Left ventricle myocardium inferior (tissue), 1 donor: ENCODE results near the gene ATP6V1G2. TPM values are rescaled to one million over a fixed set of nuclear protein-coding genes. Genes with fewer than 3 reads are reported as not detected.
"Not testable (repeated sequence)": the region's sequence is repeated elsewhere in the genome, so short reads cannot be mapped to it uniquely, and the experiment has no call there.

Source experiments
- DNase-seq: peaks from one replicate; pipeline ENCODE4 v3.0.0-alpha.2; 2020
- H3K27ac ChIP-seq: fragments of 200-600 bp; replicated peaks from 2 replicates; pipeline ENCODE4 v1.8.0; 2021
- H3K27me3 ChIP-seq: fragments of 200-600 bp; 2 replicates; pipeline ENCODE4 v1.8.0; 2021; ENCODE audit warnings: low read depth
- H3K36me3 ChIP-seq: fragments of 200-600 bp; 2 replicates; pipeline ENCODE4 v1.8.0; 2021
- H3K4me1 ChIP-seq: fragments of 200-600 bp; 2 replicates; pipeline ENCODE4 v1.8.0; 2021
- H3K4me3 ChIP-seq: fragments of 200-600 bp; 2 replicates; pipeline ENCODE4 v1.8.0; 2021; ENCODE audit warnings: mild to moderate bottlenecking, moderate library complexity
- H3K9me3 ChIP-seq: fragments of 200-600 bp; replicated peaks from 2 replicates; pipeline ENCODE4 v1.8.0; 2021
- intact Hi-C: fragments of 100-400 bp; cut with micrococcal nuclease; formaldehyde crosslinking; loops from one replicate; pipeline ENCODE4 v1.11.0; 2022
- total RNA-seq: library from RNA; stranded (reverse); fragmentation: NEBNext Ultra II Directional; extraction: Animal tissue kit (Norgen Biotek cat#: 25700); gene quantifications from one replicate; pipeline ENCODE4 v1.2.1, GENCODE V29; 2021
- TF ChIP-seq, protein P1 (sequence below): fragments of 200-600 bp; IDR thresholded peaks from 2 replicates; pipeline ENCODE4 v1.8.0; 2021; ENCODE audit warnings: antibody characterized with exemption, mild to moderate bottlenecking, borderline replicate concordance
- donor health status: DM: no; HTN: yes; CAD: no; lungs with severe emphysema.

The ATP6V1G2 gene
- total RNA-seq, 1 donor from 2014 or later = 1.6 TPM

GRCh38 chr6:31525553-31525931 lies 20.9 kb downstream of the ATP6V1G2 start:
- Histone ChIP-seq H3K36me3 (peaks cover 12% of the 10 kb centered on the region), H3K4me3 (no peak overlapping the region), H3K27ac (no peak overlapping the region), H3K9me3 (no peaks in the 10 kb centered on the region), H3K4me1 (peaks cover 9% of the 10 kb centered on the region), H3K27me3 (no peaks in the 10 kb centered on the region)
- no peak for DNase-seq
- TF ChIP-seq, protein P1, sequence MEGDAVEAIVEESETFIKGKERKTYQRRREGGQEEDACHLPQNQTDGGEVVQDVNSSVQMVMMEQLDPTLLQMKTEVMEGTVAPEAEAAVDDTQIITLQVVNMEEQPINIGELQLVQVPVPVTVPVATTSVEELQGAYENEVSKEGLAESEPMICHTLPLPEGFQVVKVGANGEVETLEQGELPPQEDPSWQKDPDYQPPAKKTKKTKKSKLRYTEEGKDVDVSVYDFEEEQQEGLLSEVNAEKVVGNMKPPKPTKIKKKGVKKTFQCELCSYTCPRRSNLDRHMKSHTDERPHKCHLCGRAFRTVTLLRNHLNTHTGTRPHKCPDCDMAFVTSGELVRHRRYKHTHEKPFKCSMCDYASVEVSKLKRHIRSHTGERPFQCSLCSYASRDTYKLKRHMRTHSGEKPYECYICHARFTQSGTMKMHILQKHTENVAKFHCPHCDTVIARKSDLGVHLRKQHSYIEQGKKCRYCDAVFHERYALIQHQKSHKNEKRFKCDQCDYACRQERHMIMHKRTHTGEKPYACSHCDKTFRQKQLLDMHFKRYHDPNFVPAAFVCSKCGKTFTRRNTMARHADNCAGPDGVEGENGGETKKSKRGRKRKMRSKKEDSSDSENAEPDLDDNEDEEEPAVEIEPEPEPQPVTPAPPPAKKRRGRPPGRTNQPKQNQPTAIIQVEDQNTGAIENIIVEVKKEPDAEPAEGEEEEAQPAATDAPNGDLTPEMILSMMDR = no peak
- intact Hi-C loops = no loop called here

GRCh38 chr6:31521835-31522234 lies 24.6 kb downstream of the ATP6V1G2 start:
- Histone ChIP-seq H3K27ac (no peak overlapping the region), H3K9me3 (no peaks in the 10 kb centered on the region), H3K36me3 (no peaks in the 10 kb centered on the region), H3K4me3 (no peak overlapping the region), H3K4me1 (peaks cover 4% of the 10 kb centered on the region), H3K27me3 (no peaks in the 10 kb centered on the region)
- DNase-seq = no peak
- TF ChIP-seq, protein P1 = no peak
- intact Hi-C loops = no loop called here

DNA sequence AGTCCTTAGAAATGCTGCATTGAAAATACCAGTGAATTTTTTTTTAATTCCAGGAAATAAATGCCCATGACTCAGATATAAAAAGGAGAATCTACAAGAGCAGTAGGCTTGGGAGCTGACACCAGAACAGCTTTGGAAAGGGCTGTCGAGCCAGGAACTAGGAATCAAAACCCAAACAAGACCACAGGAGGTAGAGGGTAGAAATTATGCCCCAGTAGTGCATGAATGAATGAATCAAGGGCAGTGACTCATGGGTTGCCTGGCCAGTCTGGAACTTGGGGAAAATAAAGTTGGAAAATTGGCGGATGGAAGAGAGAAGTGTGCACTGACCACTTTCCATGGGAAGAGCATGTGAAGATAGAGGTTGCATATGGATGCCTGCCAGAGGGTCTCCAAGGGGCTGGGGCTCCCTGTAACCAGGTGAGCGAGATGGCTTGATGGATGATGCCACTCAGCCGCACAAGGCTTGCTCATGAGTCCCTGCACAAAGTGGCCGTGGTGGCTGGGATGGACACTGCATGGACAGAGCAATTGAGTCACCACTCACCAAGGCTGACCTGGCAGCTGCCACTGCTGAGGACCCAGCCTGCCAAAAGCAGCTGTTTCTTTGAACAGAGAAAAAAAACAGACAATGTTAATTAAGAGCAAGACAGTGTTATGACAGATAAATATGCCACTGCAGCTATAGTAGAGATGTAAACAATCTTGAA lies 32.8 kb downstream of the ATP6V1G2 start:
- Histone ChIP-seq H3K9me3 (no peaks in the 10 kb centered on the region), H3K4me3 (no peak overlapping the region), H3K27ac (no peak overlapping the region), H3K27me3 (peaks cover 7% of the 10 kb centered on the region), H3K36me3 (peaks cover 4% of the 10 kb centered on the region), H3K4me1 (no peaks in the 10 kb centered on the region)
- no peak for DNase-seq
- TF ChIP-seq, protein P1 = no peak
- intact Hi-C loops = no loop called here

DNA sequence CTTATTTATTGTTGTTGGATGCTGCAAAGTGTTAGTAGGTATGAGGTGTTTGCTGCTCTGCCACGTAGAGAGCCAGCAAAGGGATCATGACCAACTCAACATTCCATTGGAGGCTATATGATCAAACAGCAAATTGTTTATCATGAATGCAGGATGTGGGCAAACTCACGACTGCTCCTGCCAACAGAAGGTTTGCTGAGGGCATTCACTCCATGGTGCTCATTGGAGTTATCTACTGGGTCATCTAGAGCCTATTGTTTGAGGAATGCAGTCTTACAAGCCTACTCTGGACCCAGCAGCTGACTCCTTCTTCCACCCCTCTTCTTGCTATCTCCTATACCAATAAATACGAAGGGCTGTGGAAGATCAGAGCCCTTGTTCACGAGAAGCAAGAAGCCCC lies 36.4 kb downstream of the ATP6V1G2 start:
- H3K9me3 ChIP-seq = no peaks in the 10 kb centered on the region
- H3K27ac ChIP-seq = no peak overlapping the region
- peaks cover 7% of the 10 kb centered on the region for H3K36me3 ChIP-seq
- intact Hi-C loops = no loop called here
- H3K27me3 ChIP-seq = peaks cover 6% of the 10 kb centered on the region
- no peak for DNase-seq
- TF ChIP-seq, protein P1 = no peak
- H3K4me3 ChIP-seq = no peak overlapping the region
- H3K4me1 ChIP-seq = no peaks in the 10 kb centered on the region

DNA sequence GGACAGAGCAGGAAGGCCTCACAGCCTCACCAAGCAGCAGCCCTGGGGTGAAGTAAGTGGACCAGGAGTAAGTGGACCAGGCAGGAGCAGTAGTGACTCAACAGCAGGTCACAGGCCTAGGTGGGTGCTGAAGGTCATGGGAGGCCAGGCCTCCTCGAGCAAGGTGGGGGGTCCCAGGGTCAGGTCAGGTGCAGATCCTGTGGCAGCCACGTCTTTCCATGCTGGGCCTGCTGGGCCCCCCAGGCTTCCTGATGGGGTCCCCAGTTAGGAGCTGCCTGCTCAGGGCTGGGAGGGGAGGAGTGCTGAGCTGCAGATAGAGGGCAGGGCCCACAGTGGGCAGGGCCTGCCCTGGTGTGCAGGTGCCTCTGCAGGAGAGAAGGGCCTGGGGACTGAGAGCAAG lies 37.4 kb downstream of the ATP6V1G2 start:
- H3K4me3 ChIP-seq, H3K4me1 ChIP-seq, H3K27ac ChIP-seq, intact Hi-C loops, H3K9me3 ChIP-seq, H3K36me3 ChIP-seq, DNase-seq, H3K27me3 ChIP-seq: not testable (repeated sequence)

DNA sequence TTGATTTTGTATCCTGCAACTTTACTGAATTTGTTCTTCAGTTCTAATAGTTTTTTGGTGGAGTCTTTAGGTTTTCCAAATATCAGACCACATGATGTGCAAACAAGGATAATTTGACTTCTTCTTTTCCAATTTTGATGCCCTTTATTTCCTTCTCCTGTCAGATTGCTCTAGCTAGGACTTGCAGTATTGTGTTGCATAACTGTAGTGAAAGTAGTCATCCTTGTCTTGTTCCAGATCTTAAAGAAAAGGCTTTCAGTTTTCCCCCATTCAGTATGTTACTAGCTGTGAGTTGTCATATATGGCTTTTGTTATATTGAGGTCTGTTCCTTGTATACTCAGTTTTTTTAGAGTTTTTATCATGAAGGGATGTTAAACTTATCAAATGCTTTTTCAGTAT lies 43.8 kb downstream of the ATP6V1G2 start:
- intact Hi-C loops = no loop called here
- Histone ChIP-seq H3K4me3 (no peak overlapping the region), H3K36me3 (peaks cover 3% of the 10 kb centered on the region), H3K9me3 (peaks cover 7% of the 10 kb centered on the region), H3K27me3 (peaks cover 48% of the 10 kb centered on the region), H3K4me1 (peaks cover 13% of the 10 kb centered on the region), H3K27ac (no peak overlapping the region)
- TF ChIP-seq, protein P1 = no peak
- no peak for DNase-seq

- H3K4me3 ChIP-seq, H3K36me3 ChIP-seq, H3K27ac ChIP-seq, DNase-seq, H3K9me3 ChIP-seq, intact Hi-C loops: not testable (repeated sequence)
- Histone ChIP-seq H3K27me3 (peaks cover 42% of the 10 kb centered on the region), H3K4me1 (peaks cover 23% of the 10 kb centered on the region)
These were observed 46.8 kb downstream of the ATP6V1G2 start for GRCh38 chr6:31499648-31500047.
